ENCODE results near the gene ULBP1.
"Not testable (repeated sequence)": the region's sequence is repeated elsewhere in the genome, so short reads cannot be mapped to it uniquely, and the experiment has no call there.

The ULBP1 gene

DNA sequence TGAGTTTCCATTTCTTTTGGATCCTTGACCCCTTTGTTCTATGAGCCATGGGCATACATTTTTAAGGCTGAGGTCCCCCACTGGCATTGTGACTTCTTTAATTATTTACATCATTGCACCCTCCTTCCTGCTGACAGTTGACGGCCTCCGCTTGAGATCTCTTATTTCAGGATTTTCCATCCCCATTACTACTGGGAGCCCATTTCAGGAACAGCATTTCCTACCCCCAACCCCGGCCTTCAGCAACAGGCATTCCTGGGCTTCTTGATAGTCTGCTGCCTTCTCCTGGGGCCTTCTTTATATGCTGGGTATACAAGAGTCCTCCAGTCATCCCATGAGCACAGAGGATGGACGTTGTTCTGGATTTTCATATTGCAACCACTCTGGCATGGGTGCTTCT is 3.8 kb downstream of the ULBP1 start:
- H3K4me3 ChIP-seq (ENCODE audit: control insufficient read depth, low read depth, low read length), result no peak overlapping the region
- DNase-seq (ENCODE audit: low read depth), result no peak
- TF ChIP-seq, protein P1, sequence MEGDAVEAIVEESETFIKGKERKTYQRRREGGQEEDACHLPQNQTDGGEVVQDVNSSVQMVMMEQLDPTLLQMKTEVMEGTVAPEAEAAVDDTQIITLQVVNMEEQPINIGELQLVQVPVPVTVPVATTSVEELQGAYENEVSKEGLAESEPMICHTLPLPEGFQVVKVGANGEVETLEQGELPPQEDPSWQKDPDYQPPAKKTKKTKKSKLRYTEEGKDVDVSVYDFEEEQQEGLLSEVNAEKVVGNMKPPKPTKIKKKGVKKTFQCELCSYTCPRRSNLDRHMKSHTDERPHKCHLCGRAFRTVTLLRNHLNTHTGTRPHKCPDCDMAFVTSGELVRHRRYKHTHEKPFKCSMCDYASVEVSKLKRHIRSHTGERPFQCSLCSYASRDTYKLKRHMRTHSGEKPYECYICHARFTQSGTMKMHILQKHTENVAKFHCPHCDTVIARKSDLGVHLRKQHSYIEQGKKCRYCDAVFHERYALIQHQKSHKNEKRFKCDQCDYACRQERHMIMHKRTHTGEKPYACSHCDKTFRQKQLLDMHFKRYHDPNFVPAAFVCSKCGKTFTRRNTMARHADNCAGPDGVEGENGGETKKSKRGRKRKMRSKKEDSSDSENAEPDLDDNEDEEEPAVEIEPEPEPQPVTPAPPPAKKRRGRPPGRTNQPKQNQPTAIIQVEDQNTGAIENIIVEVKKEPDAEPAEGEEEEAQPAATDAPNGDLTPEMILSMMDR (IDR thresholded peaks at IDR 0.05; ENCODE audit: control insufficient read depth, insufficient read depth, low read depth, low read length, missing control alignments), result no peak

DNA sequence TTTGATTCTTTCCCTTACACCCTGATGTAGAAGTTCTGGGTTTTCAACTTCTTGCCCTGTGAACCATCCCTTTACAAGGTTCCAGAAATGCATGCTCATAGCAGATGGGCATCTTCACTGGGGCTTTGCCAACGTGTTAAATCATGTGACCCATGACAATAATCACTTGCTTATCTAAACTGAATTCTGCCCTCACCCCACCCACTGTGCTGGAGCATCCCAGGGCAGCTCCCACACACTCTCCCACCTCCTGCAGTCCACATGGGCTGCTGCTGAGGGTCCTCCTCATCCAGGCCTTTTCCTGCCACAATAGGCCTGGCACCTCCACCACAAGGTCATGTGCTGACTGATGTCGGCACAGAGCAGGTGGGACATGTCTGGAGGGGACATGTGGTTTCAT is 4.3 kb downstream of the ULBP1 start:
- not testable (repeated sequence) for DNase-seq (ENCODE audit: low read depth); H3K4me3 ChIP-seq (ENCODE audit: control insufficient read depth, low read depth, low read length)

DNA sequence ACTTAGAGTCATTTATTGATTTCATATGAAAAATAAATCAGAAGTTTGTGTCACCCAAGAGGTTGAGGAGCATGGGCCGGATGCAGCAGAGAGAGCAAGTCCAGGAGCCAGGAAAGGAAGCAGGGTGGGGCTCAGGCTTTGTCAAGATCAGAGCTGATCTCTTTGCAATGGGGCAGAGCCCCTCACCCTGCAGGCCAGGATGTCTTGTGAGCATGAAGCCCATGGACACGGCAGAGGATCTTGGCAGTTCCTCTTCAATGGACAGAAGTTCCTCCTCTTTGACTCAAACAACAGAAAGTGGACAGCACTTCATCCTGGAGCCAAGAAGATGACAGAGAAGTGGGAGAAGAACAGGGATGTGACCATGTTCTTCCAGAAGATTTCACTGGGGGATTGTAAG is 5.2 kb downstream of the ULBP1 start:
- not testable (repeated sequence) for DNase-seq (ENCODE audit: low read depth); H3K4me3 ChIP-seq (ENCODE audit: control insufficient read depth, low read depth, low read length)

DNA sequence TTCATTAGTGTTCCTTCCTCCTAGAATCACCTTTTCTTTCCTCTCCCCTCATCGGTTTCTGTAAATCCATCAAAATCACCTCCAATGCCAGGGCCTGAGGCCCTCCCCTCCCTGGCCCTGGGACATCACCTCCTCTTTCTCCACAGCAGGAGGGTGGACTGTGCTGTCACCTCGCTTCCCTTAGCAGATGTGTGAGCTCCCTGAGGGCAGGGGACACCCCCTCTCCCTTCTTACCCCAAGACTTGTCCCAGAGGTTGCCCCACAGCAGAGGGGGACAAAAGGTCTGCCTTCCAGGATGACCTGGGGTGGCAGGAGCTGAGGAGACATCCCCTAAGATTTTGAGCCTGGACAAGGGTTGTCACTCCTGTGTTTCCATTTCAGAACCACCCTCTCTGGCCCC is 5.9 kb downstream of the ULBP1 start:
- TF ChIP-seq, protein P1 (IDR thresholded peaks at IDR 0.05; ENCODE audit: control insufficient read depth, insufficient read depth, low read depth, low read length, missing control alignments), result no peak
- H3K4me3 ChIP-seq (ENCODE audit: control insufficient read depth, low read depth, low read length), result no peak overlapping the region
- DNase-seq (ENCODE audit: low read depth), result no peak

DNA sequence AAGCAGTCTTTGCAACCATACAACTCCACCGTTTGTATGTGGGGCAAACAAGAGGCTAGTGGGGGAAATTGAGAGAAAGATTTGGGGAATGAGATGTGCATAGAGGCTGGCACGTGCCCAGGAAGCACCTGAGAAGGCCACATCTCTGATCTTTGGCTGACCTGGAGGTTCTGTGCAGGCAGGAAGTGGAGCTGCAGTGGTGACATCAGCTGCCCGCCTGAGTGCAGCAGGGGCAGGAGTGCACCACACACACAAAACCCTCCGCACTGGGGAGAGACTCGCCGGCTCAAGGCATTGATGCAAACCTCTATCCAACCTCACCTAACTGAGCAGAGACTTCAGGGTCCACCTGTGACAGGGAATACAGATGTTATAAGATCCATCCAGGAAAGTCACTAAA is 10.7 kb downstream of the ULBP1 start:
- not testable (repeated sequence) for H3K4me3 ChIP-seq (ENCODE audit: control insufficient read depth, low read depth, low read length); DNase-seq (ENCODE audit: low read depth)

DNA sequence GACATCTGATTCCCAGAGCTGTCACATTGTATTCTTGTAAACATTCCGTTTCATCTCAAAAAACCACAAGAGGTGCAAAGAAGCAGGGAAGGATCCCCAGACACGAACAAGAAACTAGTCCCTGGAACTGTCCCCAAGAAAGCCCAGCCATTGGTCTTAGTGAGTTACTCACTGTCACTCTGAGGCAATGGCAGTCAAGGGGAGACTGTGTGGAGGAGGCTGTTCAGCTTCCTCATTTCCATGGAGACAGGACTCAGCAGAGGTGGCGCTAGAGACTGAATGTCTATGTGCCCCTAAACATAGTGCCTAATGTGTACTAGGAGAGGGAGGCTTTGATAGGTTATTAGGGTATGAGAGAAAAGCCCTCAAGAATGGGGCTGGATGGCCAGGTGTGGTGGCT is 11.1 kb downstream of the ULBP1 start:
- DNase-seq (ENCODE audit: low read depth), result no peak
- TF ChIP-seq, protein P1 (IDR thresholded peaks at IDR 0.05; ENCODE audit: control insufficient read depth, insufficient read depth, low read depth, low read length, missing control alignments), result no peak
- no peak overlapping the region for H3K4me3 ChIP-seq (ENCODE audit: control insufficient read depth, low read depth, low read length)

DNA sequence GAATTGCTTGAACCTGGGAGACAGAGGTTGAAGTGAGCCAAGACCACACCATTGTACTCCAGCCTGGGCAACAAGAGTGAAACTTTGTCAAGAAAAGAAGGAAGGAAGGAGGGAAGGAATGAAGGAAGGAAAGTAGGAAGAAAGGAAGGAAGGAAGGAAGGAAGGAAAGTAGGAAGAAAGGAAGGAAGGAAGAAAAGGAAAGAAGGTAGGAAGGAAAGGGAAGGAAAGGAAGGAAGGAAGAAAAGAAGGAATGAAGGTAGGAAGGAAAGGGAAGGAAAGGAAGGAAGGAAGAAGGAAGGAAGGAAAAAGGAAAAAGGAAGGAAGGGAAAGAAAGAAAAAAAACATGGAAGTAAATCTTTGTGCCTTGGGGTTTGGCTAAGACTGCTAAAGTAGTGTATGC is 11.7 kb downstream of the ULBP1 start:
- no peak for DNase-seq (ENCODE audit: low read depth)
- H3K4me3 ChIP-seq (ENCODE audit: control insufficient read depth, low read depth, low read length), result no peak overlapping the region
- TF ChIP-seq, protein P1 (IDR thresholded peaks at IDR 0.05; ENCODE audit: control insufficient read depth, insufficient read depth, low read depth, low read length, missing control alignments), result no peak

DNA sequence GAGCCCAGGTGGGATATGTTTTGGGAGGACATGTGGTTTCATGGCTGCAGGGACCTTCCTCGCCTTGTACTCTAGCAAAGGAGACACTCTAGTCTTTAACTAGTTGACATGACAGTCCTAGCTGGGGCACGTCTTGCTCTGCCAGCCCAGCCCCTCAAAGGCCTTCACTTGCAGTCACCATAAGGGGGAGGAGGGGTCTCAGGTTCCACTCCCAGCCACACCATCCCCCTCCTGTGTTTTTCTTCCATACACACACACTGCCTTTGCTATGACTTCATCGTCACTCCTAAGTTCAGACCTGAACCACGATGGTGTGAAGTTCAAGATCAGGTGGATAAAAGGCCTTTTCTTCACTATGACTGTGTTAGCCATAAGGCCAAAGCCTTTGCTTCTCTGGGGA is 13.5 kb downstream of the ULBP1 start:
- H3K4me3 ChIP-seq (ENCODE audit: control insufficient read depth, low read depth, low read length), result no peak overlapping the region
- no peak for DNase-seq (ENCODE audit: low read depth)
- TF ChIP-seq, protein P1 (IDR thresholded peaks at IDR 0.05; ENCODE audit: control insufficient read depth, insufficient read depth, low read depth, low read length, missing control alignments), result no peak

Measured in AG09309 (cell line).